ENCODE data around the gene SRRM2.

The SRRM2 gene

DNA sequence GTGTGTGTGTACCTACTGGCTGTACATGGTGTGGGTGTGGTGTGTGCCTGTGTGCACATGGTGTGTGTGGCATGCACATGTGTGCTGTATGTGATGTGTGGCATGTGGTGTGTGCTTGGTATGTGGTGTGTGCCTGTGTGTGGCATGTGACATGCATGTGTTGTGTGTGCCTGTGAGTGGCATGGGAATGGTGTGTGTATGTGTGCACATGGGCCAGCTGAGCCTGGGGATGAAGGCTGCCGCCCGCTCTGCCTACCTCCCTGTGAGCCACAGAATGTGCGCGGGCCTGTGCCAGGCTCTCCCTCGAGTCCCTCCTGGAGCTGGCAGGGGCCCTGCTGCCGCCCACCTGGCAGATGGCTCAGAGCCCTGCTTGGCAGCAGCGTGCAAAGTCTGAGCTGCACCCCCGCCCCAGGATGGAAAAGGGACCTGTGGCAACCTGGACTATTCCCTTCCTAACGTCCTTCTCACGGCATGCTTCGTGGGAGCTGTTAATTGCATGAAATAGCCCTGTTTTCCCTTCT lies 41.7 kb upstream of the SRRM2 start:
- no peak overlapping the region for H3K27ac ChIP-seq
- no peak for TF ChIP-seq CTCF (conservative IDR thresholded peaks at IDR 0.05)

GRCh38 chr16:2711370-2712062 lies 40.9 kb upstream of the SRRM2 start:
- no peak overlapping the region for H3K27ac ChIP-seq
- TF ChIP-seq CTCF (conservative IDR thresholded peaks at IDR 0.05), result no peak

GRCh38 chr16:2712063-2712441 lies 40.4 kb upstream of the SRRM2 start:
- no peak for TF ChIP-seq CTCF (conservative IDR thresholded peaks at IDR 0.05)
- H3K27ac ChIP-seq, result no peak overlapping the region

DNA sequence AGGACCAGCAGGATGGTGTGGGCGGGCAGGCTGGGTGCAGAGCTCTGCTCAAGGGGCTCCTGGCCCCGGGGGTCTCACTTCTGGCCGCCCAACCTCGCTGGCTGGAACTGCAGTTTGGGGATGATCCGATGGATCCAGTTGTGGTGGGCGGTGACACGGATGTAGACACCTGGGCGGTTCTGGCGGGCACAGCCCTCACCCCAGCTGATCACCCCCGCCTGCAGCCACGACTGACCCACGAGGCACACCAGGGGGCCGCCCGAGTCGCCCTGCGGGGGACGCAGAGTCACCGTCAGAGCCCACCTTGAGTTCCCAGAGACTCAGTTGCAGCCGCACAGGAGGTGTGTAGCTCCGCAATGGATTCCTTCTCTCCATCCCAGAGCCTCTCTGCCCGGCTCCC lies 39.9 kb upstream of the SRRM2 start:
- no peak for TF ChIP-seq CTCF (conservative IDR thresholded peaks at IDR 0.05)
- no peak overlapping the region for H3K27ac ChIP-seq

DNA sequence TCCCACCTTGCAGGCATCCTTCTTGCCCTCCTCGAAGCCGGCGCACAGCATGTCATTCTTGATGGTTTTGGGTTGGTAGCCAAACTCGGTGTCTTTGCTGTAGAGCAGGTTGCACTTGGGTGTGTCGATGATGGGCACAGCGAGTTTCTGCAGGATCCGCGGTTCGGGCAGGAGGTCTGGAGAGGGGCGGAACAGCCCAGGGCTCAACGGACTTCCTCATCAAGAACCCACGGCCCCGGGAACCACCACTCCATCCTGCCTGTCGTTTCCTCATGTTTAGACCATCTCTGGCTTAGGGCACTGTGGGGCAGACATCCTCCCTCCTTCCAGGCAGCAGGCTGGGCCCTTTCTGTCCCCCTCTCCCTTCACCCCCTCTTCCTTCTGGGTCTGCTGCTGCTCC lies 38.9 kb upstream of the SRRM2 start:
- no peak overlapping the region for H3K27ac ChIP-seq
- TF ChIP-seq CTCF (conservative IDR thresholded peaks at IDR 0.05), result no peak

GRCh38 chr16:2713985-2714774 lies 38.3 kb upstream of the SRRM2 start:
- no peak for TF ChIP-seq CTCF (conservative IDR thresholded peaks at IDR 0.05)
- no peak overlapping the region for H3K27ac ChIP-seq

DNA sequence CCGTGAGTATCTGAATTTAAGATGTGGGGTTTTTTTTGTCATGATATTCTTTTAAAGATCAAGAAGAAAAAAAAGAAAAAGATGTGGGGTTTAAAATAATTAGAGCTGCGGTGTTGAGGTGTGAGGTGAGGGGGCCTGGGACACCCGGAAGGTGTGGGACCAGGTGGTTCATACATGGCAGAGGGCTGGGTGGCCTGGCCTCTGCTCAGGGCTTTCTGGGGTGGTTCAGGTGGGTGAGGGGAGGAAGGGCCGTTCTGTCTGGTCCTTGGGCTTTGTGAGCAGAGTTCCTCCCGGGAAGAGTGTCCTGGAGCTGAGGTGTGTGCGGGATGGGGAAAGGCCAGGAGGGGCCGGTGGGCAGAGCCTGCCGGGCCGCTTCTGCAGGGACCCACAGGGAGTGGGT lies 37.4 kb upstream of the SRRM2 start:
- H3K27ac ChIP-seq, result peak overlapping the region; percentile 10; the same call in 1 of the 2 replicates
- no peak for TF ChIP-seq CTCF (conservative IDR thresholded peaks at IDR 0.05)

Data from VCaP (cell line).